Dermis blood vessel endothelial cell (primary cell): ENCODE results near the gene STK32B. TPM values are rescaled to one million over a fixed set of nuclear protein-coding genes. Genes with fewer than 3 reads are reported as not detected.
"Not testable (repeated sequence)": the region's sequence is repeated elsewhere in the genome, so short reads cannot be mapped to it uniquely, and the experiment has no call there.

Source experiments
- DNase-seq: peaks from one replicate; pipeline ENCODE4 v3.0.0; 2010
- total RNA-seq: library from RNA; depleted of rRNA; stranded (reverse); fragments of >200 nt; gene quantifications from 2 replicates; pipeline ENCODE4 v1.2.3, GENCODE V29; 2014

STK32B gene
- total RNA-seq, 1 donor from 2014 or later: 24.2 TPM

- no peak for DNase-seq
Measured at GRCh38 chr4:5276475-5277075, 225.3 kb downstream of the STK32B start.

GRCh38 chr4:5277079-5277478 is 225.8 kb downstream of the STK32B start:
- no peak for DNase-seq

GRCh38 chr4:5278213-5278612 is 226.9 kb downstream of the STK32B start:
- DNase-seq: no peak

- not testable (repeated sequence) for DNase-seq
Measured at GRCh38 chr4:5280069-5280468, 228.8 kb downstream of the STK32B start.

GRCh38 chr4:5280828-5281227 is 229.5 kb downstream of the STK32B start:
- no peak for DNase-seq

- no peak for DNase-seq
Measured at GRCh38 chr4:5283837-5284236, 232.6 kb downstream of the STK32B start.

- no peak for DNase-seq
Measured at GRCh38 chr4:5284517-5284916, 233.2 kb downstream of the STK32B start.

GRCh38 chr4:5292101-5292500 is 240.8 kb downstream of the STK32B start:
- DNase-seq: peak; percentile 53

GRCh38 chr4:5298000-5298787 is 246.9 kb downstream of the STK32B start:
- not testable (repeated sequence) for DNase-seq

GRCh38 chr4:5300283-5300682 is 249.0 kb downstream of the STK32B start:
- no peak for DNase-seq

GRCh38 chr4:5307928-5308327 is 256.6 kb downstream of the STK32B start:
- DNase-seq: no peak

- DNase-seq: no peak
Measured at GRCh38 chr4:5322321-5322720, 271.0 kb downstream of the STK32B start.

- DNase-seq: no peak
Measured at GRCh38 chr4:5330339-5330989, 279.2 kb downstream of the STK32B start.

GRCh38 chr4:5337731-5338130 is 286.5 kb downstream of the STK32B start:
- peak; percentile 47 for DNase-seq

GRCh38 chr4:5338531-5338930 is 287.3 kb downstream of the STK32B start:
- peak; percentile 22 for DNase-seq

- DNase-seq: peak; percentile 86
Measured at GRCh38 chr4:5340991-5341451, 289.7 kb downstream of the STK32B start.

GRCh38 chr4:5341526-5341925 is 290.2 kb downstream of the STK32B start:
- DNase-seq: peak; percentile 53

- no peak for DNase-seq
Measured at GRCh38 chr4:5355846-5356245, 304.6 kb downstream of the STK32B start.

GRCh38 chr4:5357870-5358269 is 306.6 kb downstream of the STK32B start:
- no peak for DNase-seq

- peak; percentile 54 for DNase-seq
Measured at GRCh38 chr4:5361968-5362367, 310.7 kb downstream of the STK32B start.

GRCh38 chr4:5364406-5364805 is 313.1 kb downstream of the STK32B start:
- DNase-seq: no peak

- DNase-seq: peak; percentile 99
Measured at GRCh38 chr4:5365071-5366008, 314.1 kb downstream of the STK32B start.

- no peak for DNase-seq
Measured at GRCh38 chr4:5366009-5366386, 314.7 kb downstream of the STK32B start.
